Glomerular visceral epithelial cell (primary cell): ENCODE data around the gene TTC17.
A peak's percentile ranks its signal among the peaks of the same experiment; 100 is the strongest.
"Not testable (repeated sequence)": the region's sequence is repeated elsewhere in the genome, so short reads cannot be mapped to it uniquely, and the experiment has no call there.

Experiments used
- DNase-seq: peaks from one replicate; pipeline ENCODE4 v3.0.0-alpha.2; 2016; ENCODE audit errors: extremely low spot score

The TTC17 gene

GRCh38 chr11:43447151-43447550 is 88.4 kb downstream of the TTC17 start:
- DNase-seq, result no peak

- DNase-seq, result no peak
These were observed 99.8 kb downstream of the TTC17 start for GRCh38 chr11:43458486-43458885.

GRCh38 chr11:43459246-43459645 is 100.5 kb downstream of the TTC17 start:
- no peak for DNase-seq

- no peak for DNase-seq
These were observed 103.6 kb downstream of the TTC17 start for GRCh38 chr11:43462359-43462758.

GRCh38 chr11:43467958-43468357 is 109.2 kb downstream of the TTC17 start:
- DNase-seq, result no peak

GRCh38 chr11:43477491-43477890 is 118.8 kb downstream of the TTC17 start:
- not testable (repeated sequence) for DNase-seq

GRCh38 chr11:43486141-43486540 is 127.4 kb downstream of the TTC17 start:
- DNase-seq, result no peak

- no peak for DNase-seq
These were observed 131.2 kb downstream of the TTC17 start for GRCh38 chr11:43489869-43490465.

GRCh38 chr11:43492701-43493100 is 134.0 kb downstream of the TTC17 start:
- no peak for DNase-seq

GRCh38 chr11:43493431-43493830 is 134.7 kb downstream of the TTC17 start:
- DNase-seq, result no peak

- no peak for DNase-seq
These were observed 138.4 kb downstream of the TTC17 start for GRCh38 chr11:43497144-43497543.

GRCh38 chr11:43498561-43498960 is 139.8 kb downstream of the TTC17 start:
- no peak for DNase-seq

GRCh38 chr11:43503417-43503816 is 144.7 kb downstream of the TTC17 start:
- no peak for DNase-seq

GRCh38 chr11:43504316-43504950 is 145.7 kb downstream of the TTC17 start:
- peak; percentile 5 for DNase-seq

- DNase-seq, result no peak
These were observed 146.5 kb downstream of the TTC17 start for GRCh38 chr11:43505171-43505570.

GRCh38 chr11:43507171-43507570 is 148.5 kb downstream of the TTC17 start:
- DNase-seq, result no peak

- DNase-seq, result no peak
These were observed 149.8 kb downstream of the TTC17 start for GRCh38 chr11:43508511-43508918.

- no peak for DNase-seq
These were observed 153.2 kb downstream of the TTC17 start for GRCh38 chr11:43511959-43512358.

GRCh38 chr11:43515090-43515489 is 156.4 kb downstream of the TTC17 start:
- DNase-seq, result no peak

GRCh38 chr11:43516316-43516850 is 157.7 kb downstream of the TTC17 start:
- DNase-seq, result no peak

GRCh38 chr11:43517518-43517917 is 158.8 kb downstream of the TTC17 start:
- DNase-seq, result no peak

- DNase-seq, result no peak
These were observed 159.9 kb downstream of the TTC17 start for GRCh38 chr11:43518408-43519160.

- no peak for DNase-seq
These were observed 162.8 kb downstream of the TTC17 start for GRCh38 chr11:43521471-43521870.
